SK-N-SH treated with all-trans-retinoic acid at 6 μM for 48 hours (cell line): ENCODE measurements around the gene RPL27A.

Experiments
- ARNTL ChIP-seq: fragments of 450-650 bp; formaldehyde crosslinking; IDR thresholded peaks from 2 replicates; pipeline ENCODE4 v1.5.0; 2020; ENCODE audit warnings: low read depth, mild to moderate bottlenecking, moderate library complexity, borderline replicate concordance
- BACH2 ChIP-seq: fragments of 250-450 bp; sonication (Bioruptor Pico); IDR thresholded peaks from 2 replicates; pipeline ENCODE4 v1.9.0; 2021; ENCODE audit warnings: mild to moderate bottlenecking, borderline replicate concordance
- CREB5 ChIP-seq: fragments of 250-450 bp; sonication (Bioruptor Pico); IDR thresholded peaks from 2 replicates; pipeline ENCODE4 v1.5.1; 2020; ENCODE audit warnings: low read depth, mild to moderate bottlenecking, moderate library complexity
- CSRNP3 ChIP-seq: fragments of 250-450 bp; sonication (Bioruptor Pico); IDR thresholded peaks from 2 replicates; pipeline ENCODE4 v1.5.1; 2021; ENCODE audit warnings: mild to moderate bottlenecking, moderate library complexity
- OSR1 ChIP-seq: fragments of 250-450 bp; sonication (Bioruptor Pico); IDR thresholded peaks from 2 replicates; pipeline ENCODE4 v1.8.0; 2022; ENCODE audit warnings: moderate library complexity, mild to moderate bottlenecking, inconsistent platforms
- PATZ1 ChIP-seq: fragments of 250-450 bp; sonication (Bioruptor Pico); IDR thresholded peaks from 2 replicates; pipeline ENCODE4 v1.8.0; 2020; ENCODE audit warnings: mild to moderate bottlenecking, moderate library complexity, borderline replicate concordance
- PPARA ChIP-seq: fragments of 250-450 bp; sonication (Bioruptor Pico); IDR thresholded peaks from 2 replicates; pipeline ENCODE4 v1.5.0; 2020; ENCODE audit warnings: mild to moderate bottlenecking, borderline replicate concordance
- SNAI2 ChIP-seq: fragments of 250-450 bp; sonication (Bioruptor Pico); IDR thresholded peaks from 2 replicates; pipeline ENCODE4 v1.5.0; 2020; ENCODE audit warnings: mild to moderate bottlenecking, moderate library complexity
- TOX ChIP-seq: fragments of 250-450 bp; sonication (Bioruptor Pico); IDR thresholded peaks from 2 replicates; pipeline ENCODE4 v1.8.0; 2021; ENCODE audit warnings: mild to moderate bottlenecking, moderate library complexity, borderline replicate concordance
- ZC3H10 ChIP-seq: fragments of 250-450 bp; sonication (Bioruptor Pico); IDR thresholded peaks from 2 replicates; pipeline ENCODE4 v1.5.1; 2021; ENCODE audit warnings: mild to moderate bottlenecking, moderate library complexity
- ZFP3 ChIP-seq: fragments of 250-450 bp; sonication (Bioruptor Pico); IDR thresholded peaks from 2 replicates; pipeline ENCODE4 v1.5.0; 2020; ENCODE audit warnings: mild to moderate bottlenecking, moderate library complexity
- ZFP30 ChIP-seq: fragments of 450-650 bp; formaldehyde crosslinking; IDR thresholded peaks from 2 replicates; pipeline ENCODE4 v1.5.0; 2022; ENCODE audit warnings: mild to moderate bottlenecking, moderate library complexity
- ZNF8 ChIP-seq: fragments of 450-650 bp; formaldehyde crosslinking; IDR thresholded peaks from 2 replicates; pipeline ENCODE4 v1.5.0; 2020; ENCODE audit warnings: mild to moderate bottlenecking, moderate library complexity

GRCh38 chr11:8739309-8739793 lies 56.8 kb downstream of the RPL27A start:
- TF ChIP-seq SNAI2 (CRISPR knock-in tag) (no peak), ZC3H10 (CRISPR knock-in tag) (no peak), ARNTL (CRISPR knock-in tag) (no peak), PPARA (CRISPR knock-in tag) (no peak), CREB5 (no peak), ZFP30 (peak; percentile 51; the same call in 1 of the 2 replicates), TOX (CRISPR knock-in tag) (no peak), ZFP3 (CRISPR knock-in tag) (no peak), ZNF8 (CRISPR knock-in tag) (no peak), PATZ1 (CRISPR knock-in tag) (no peak), BACH2 (no peak), OSR1 (CRISPR knock-in tag) (no peak), CSRNP3 (CRISPR knock-in tag) (no peak)
